ENCODE results near the gene LRRC75A. TPM values are rescaled to one million over a fixed set of nuclear protein-coding genes. Genes with fewer than 3 reads are reported as not detected.

Gene LRRC75A
- total and polyA plus RNA-seq, 4 donors = 0.08 to 22.6 (median 0.37) TPM

DNA sequence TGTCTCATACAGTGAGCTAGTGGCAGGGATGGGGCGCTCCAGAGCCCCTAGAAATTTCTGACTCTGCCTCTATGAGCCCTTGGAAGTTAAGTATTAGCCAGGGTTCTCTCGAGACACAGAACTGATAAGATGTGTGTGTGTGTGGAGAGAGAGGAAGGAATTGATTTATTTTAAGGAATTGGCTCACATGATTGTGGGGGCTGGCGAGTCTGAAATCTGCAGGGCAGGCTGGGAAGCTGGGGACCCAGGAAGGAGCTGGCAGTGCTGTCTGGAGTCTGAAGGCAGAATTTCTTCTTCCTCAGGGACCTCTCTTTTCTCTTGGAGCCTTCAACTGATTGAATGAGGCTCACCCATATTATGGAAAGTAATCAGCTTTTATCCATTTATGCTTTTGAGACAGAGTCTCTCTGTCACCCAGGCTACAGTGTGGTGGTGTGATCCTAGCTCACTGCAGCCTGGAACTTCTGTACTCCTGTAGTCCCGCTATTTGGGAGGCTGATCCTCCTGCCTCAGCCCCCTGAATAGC is 16.8 kb downstream of the LRRC75A start:
- no peak for DNase-seq (ENCODE audit: low spot score)
- no peak overlapping the region for H3K27ac ChIP-seq (ENCODE audit: low read depth in 1 of 2, low read length in 2 of 2)
- no peaks in the 10 kb centered on the region for H3K36me3 ChIP-seq (ENCODE audit: control insufficient read depth in 4 of 4, insufficient read depth in 3 of 4, low read depth in 1 of 4, low read length in 3 of 4)
- H3K9me3 ChIP-seq (ENCODE audit: control insufficient read depth in 4 of 4, low read length in 3 of 4) = no peaks in the 10 kb centered on the region
- H3K4me1 ChIP-seq (ENCODE audit: control insufficient read depth in 4 of 4, insufficient read depth in 4 of 4, low read length in 3 of 4) = no peaks in the 10 kb centered on the region
- H3K27me3 ChIP-seq (ENCODE audit: control insufficient read depth in 4 of 4, insufficient read depth in 4 of 4, low read length in 3 of 4) = no peaks in the 10 kb centered on the region
- H3K9ac ChIP-seq (ENCODE audit: low read depth in 1 of 2, low read length in 2 of 2) = no peak overlapping the region
- TF ChIP-seq, protein P1, sequence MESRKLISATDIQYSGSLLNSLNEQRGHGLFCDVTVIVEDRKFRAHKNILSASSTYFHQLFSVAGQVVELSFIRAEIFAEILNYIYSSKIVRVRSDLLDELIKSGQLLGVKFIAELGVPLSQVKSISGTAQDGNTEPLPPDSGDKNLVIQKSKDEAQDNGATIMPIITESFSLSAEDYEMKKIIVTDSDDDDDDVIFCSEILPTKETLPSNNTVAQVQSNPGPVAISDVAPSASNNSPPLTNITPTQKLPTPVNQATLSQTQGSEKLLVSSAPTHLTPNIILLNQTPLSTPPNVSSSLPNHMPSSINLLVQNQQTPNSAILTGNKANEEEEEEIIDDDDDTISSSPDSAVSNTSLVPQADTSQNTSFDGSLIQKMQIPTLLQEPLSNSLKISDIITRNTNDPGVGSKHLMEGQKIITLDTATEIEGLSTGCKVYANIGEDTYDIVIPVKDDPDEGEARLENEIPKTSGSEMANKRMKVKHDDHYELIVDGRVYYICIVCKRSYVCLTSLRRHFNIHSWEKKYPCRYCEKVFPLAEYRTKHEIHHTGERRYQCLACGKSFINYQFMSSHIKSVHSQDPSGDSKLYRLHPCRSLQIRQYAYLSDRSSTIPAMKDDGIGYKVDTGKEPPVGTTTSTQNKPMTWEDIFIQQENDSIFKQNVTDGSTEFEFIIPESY (IDR thresholded peaks at IDR 0.05) = no peak
- TF ChIP-seq, protein P2, sequence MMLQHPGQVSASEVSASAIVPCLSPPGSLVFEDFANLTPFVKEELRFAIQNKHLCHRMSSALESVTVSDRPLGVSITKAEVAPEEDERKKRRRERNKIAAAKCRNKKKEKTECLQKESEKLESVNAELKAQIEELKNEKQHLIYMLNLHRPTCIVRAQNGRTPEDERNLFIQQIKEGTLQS (IDR thresholded peaks at IDR 0.05) = no peak
- TF ChIP-seq EGR1 (IDR thresholded peaks at IDR 0.05; ENCODE audit: low read depth in 2 of 2) (no peak), RXRA (IDR thresholded peaks at IDR 0.05) (no peak), NR2F2 (IDR thresholded peaks at IDR 0.05) (no peak), GABPA (IDR thresholded peaks at IDR 0.05 in 1 of 2, conservative IDR thresholded peaks at IDR 0.05 in 1 of 2) (no peak), HNF4G (IDR thresholded peaks at IDR 0.05) (no peak), HNF4A (conservative IDR thresholded peaks at IDR 0.05) (no peak), JUND (IDR thresholded peaks at IDR 0.05) (no peak), TAF1 (conservative IDR thresholded peaks at IDR 0.05) (no peak), RAD21 (IDR thresholded peaks at IDR 0.05) (no peak)
- TF ChIP-seq, protein P3, sequence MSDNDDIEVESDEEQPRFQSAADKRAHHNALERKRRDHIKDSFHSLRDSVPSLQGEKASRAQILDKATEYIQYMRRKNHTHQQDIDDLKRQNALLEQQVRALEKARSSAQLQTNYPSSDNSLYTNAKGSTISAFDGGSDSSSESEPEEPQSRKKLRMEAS (IDR thresholded peaks at IDR 0.05) = no peak
- no peak overlapping the region for H3K4me3 ChIP-seq (ENCODE audit: low read depth in 1 of 3, low read length in 3 of 3)
- 71% methylated on average over 4 of the region's 4 CpGs for WGBS

DNA sequence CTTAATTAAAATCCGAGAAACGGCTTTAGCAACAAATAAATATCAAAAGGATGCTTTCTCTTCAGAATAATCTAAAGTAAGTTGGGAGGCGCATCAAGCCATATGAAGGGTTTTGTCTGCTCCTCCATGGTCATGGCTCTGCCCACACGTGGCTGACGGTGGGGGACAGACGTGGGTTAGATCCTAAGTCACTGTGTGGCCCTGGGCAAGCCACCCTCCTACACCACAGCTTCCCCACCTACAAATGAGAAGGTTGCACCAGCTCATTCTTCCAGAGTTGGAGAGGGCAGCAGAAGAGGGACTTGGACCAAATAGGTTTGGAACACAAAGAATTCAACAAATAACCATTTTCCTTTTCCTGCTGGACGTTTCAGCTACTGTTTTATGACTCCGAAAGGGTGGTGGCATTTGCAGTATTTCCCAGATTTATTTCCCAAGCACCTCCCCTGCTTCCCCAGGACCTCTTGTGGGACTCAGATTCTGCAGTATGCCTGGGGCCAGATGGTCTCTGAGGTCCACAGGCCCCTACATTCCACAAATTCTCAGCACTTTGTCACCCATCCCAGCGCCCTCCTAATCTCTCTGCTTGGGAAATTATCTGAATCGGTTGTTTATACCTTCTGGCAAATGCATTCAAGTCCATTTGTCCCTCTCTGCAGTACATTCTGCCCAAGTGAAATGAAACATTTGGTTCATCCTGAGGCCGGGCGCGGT is 17.8 kb downstream of the LRRC75A start:
- no peaks in the 10 kb centered on the region for H3K4me1 ChIP-seq (ENCODE audit: control insufficient read depth in 4 of 4, insufficient read depth in 4 of 4, low read length in 3 of 4)
- no peaks in the 10 kb centered on the region for H3K27me3 ChIP-seq (ENCODE audit: control insufficient read depth in 4 of 4, insufficient read depth in 4 of 4, low read length in 3 of 4)
- H3K36me3 ChIP-seq (ENCODE audit: control insufficient read depth in 4 of 4, insufficient read depth in 3 of 4, low read depth in 1 of 4, low read length in 3 of 4) = no peaks in the 10 kb centered on the region
- no peak overlapping the region for H3K4me3 ChIP-seq (ENCODE audit: low read depth in 1 of 3, low read length in 3 of 3)
- no peaks in the 10 kb centered on the region for H3K9me3 ChIP-seq (ENCODE audit: control insufficient read depth in 4 of 4, low read length in 3 of 4)
- no peak overlapping the region for H3K9ac ChIP-seq (ENCODE audit: low read depth in 1 of 2, low read length in 2 of 2)
- no peak overlapping the region for H3K27ac ChIP-seq (ENCODE audit: low read depth in 1 of 2, low read length in 2 of 2)
- TF ChIP-seq GABPA (IDR thresholded peaks at IDR 0.05 in 1 of 2, conservative IDR thresholded peaks at IDR 0.05 in 1 of 2) (no peak), RAD21 (IDR thresholded peaks at IDR 0.05) (no peak), SP1 (IDR thresholded peaks at IDR 0.05) (no peak), YY1 (IDR thresholded peaks at IDR 0.05) (no peak), HNF4A (conservative IDR thresholded peaks at IDR 0.05) (no peak), NR2F2 (IDR thresholded peaks at IDR 0.05) (no peak), EGR1 (IDR thresholded peaks at IDR 0.05; ENCODE audit: low read depth in 2 of 2) (no peak), JUND (IDR thresholded peaks at IDR 0.05) (no peak), TAF1 (conservative IDR thresholded peaks at IDR 0.05) (no peak), RXRA (IDR thresholded peaks at IDR 0.05) (no peak), HNF4G (IDR thresholded peaks at IDR 0.05) (no peak), FOXA1 (IDR thresholded peaks at IDR 0.05) (no peak)
- TF ChIP-seq, protein P4, sequence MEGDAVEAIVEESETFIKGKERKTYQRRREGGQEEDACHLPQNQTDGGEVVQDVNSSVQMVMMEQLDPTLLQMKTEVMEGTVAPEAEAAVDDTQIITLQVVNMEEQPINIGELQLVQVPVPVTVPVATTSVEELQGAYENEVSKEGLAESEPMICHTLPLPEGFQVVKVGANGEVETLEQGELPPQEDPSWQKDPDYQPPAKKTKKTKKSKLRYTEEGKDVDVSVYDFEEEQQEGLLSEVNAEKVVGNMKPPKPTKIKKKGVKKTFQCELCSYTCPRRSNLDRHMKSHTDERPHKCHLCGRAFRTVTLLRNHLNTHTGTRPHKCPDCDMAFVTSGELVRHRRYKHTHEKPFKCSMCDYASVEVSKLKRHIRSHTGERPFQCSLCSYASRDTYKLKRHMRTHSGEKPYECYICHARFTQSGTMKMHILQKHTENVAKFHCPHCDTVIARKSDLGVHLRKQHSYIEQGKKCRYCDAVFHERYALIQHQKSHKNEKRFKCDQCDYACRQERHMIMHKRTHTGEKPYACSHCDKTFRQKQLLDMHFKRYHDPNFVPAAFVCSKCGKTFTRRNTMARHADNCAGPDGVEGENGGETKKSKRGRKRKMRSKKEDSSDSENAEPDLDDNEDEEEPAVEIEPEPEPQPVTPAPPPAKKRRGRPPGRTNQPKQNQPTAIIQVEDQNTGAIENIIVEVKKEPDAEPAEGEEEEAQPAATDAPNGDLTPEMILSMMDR (IDR thresholded peaks at IDR 0.05; ENCODE audit: low read depth, low read length, missing input control) = no peak
- TF ChIP-seq, protein P3 (IDR thresholded peaks at IDR 0.05) = no peak
- TF ChIP-seq, protein P1 (IDR thresholded peaks at IDR 0.05) = no peak
- TF ChIP-seq, protein P5, sequence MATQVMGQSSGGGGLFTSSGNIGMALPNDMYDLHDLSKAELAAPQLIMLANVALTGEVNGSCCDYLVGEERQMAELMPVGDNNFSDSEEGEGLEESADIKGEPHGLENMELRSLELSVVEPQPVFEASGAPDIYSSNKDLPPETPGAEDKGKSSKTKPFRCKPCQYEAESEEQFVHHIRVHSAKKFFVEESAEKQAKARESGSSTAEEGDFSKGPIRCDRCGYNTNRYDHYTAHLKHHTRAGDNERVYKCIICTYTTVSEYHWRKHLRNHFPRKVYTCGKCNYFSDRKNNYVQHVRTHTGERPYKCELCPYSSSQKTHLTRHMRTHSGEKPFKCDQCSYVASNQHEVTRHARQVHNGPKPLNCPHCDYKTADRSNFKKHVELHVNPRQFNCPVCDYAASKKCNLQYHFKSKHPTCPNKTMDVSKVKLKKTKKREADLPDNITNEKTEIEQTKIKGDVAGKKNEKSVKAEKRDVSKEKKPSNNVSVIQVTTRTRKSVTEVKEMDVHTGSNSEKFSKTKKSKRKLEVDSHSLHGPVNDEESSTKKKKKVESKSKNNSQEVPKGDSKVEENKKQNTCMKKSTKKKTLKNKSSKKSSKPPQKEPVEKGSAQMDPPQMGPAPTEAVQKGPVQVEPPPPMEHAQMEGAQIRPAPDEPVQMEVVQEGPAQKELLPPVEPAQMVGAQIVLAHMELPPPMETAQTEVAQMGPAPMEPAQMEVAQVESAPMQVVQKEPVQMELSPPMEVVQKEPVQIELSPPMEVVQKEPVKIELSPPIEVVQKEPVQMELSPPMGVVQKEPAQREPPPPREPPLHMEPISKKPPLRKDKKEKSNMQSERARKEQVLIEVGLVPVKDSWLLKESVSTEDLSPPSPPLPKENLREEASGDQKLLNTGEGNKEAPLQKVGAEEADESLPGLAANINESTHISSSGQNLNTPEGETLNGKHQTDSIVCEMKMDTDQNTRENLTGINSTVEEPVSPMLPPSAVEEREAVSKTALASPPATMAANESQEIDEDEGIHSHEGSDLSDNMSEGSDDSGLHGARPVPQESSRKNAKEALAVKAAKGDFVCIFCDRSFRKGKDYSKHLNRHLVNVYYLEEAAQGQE (IDR thresholded peaks at IDR 0.05) = no peak
- TF ChIP-seq, protein P2 (IDR thresholded peaks at IDR 0.05) = no peak
- no peak for DNase-seq (ENCODE audit: low spot score)
- 86% methylated on average over 13 of the region's 13 CpGs for WGBS
